ENCODE results near the gene SLC17A7.
A peak's percentile ranks its signal among the peaks of the same experiment; 100 is the strongest.
"Not testable (repeated sequence)": the region's sequence is repeated elsewhere in the genome, so short reads cannot be mapped to it uniquely, and the experiment has no call there.

SLC17A7 gene

GRCh38 chr19:49475995-49476880, 34.9 kb upstream of the SLC17A7 start:
- H3K36me3 Mint-ChIP-seq (ENCODE audit: insufficient read depth), result peaks cover 73% of the 10 kb centered on the region
- peaks cover 32 to 34% of the 10 kb centered on the region in 2 donors for H3K4me1 Mint-ChIP-seq (ENCODE audit: low read depth in 2 of 2)

GRCh38 chr19:49475191-49475917, 34.0 kb upstream of the SLC17A7 start:
- ATAC-seq (replicated peaks) (no peak), DNase-seq (no peak)
- H3K27ac Mint-ChIP-seq, result peak overlapping the region; percentile 97 to 98
- peak overlapping the region; percentile 94 to 96 for H3K4me3 Mint-ChIP-seq
- no peaks in the 10 kb centered on the region for H3K27me3 Mint-ChIP-seq
- H3K36me3 Mint-ChIP-seq (ENCODE audit: insufficient read depth), result peaks cover 71% of the 10 kb centered on the region
- H3K9me3 Mint-ChIP-seq, result no peaks in the 10 kb centered on the region
- peaks cover 36 to 41% of the 10 kb centered on the region in 2 donors for H3K4me1 Mint-ChIP-seq (ENCODE audit: low read depth in 2 of 2)

More at GRCh38 chr19:49475995-49476880, 34.9 kb upstream of the SLC17A7 start:
- H3K4me3 Mint-ChIP-seq, result peak overlapping the region; percentile 94 to 96
- H3K9me3 Mint-ChIP-seq, result no peaks in the 10 kb centered on the region
- DNase-seq (peak in 2 of 3 experiments; percentile 44 to 55), ATAC-seq (replicated peaks) (peak; percentile 46)
- peak overlapping the region; percentile 97 to 98 for H3K27ac Mint-ChIP-seq
- H3K27me3 Mint-ChIP-seq, result no peaks in the 10 kb centered on the region

GRCh38 chr19:49474542-49474924, 33.2 kb upstream of the SLC17A7 start:
- no peak for DNase-seq
- peak overlapping the region; percentile 97 to 98 for H3K27ac Mint-ChIP-seq
- H3K4me1 Mint-ChIP-seq (ENCODE audit: low read depth in 2 of 2), result peaks cover 42 to 45% of the 10 kb centered on the region in 2 donors
- no peaks in the 10 kb centered on the region for H3K9me3 Mint-ChIP-seq
- ATAC-seq (replicated peaks), result no peak
- H3K4me3 Mint-ChIP-seq, result peak overlapping the region; percentile 94 to 96
- no peaks in the 10 kb centered on the region for H3K27me3 Mint-ChIP-seq
- H3K36me3 Mint-ChIP-seq (ENCODE audit: insufficient read depth), result peaks cover 71% of the 10 kb centered on the region

- H3K36me3 Mint-ChIP-seq (ENCODE audit: insufficient read depth), result peaks cover 71% of the 10 kb centered on the region
Measured at GRCh38 chr19:49473868-49474541, 32.7 kb upstream of the SLC17A7 start, which contains the start of gene FLT3LG. Gene FLT3LG, plus strand, starts transcription at chr19:49474215. Its CDS starts 425 bp downstream, at chr19:49474640.

GRCh38 chr19:49473501-49473867, 32.2 kb upstream of the SLC17A7 start:
- H3K9me3 Mint-ChIP-seq; DNase-seq; H3K27me3 Mint-ChIP-seq; ATAC-seq (replicated peaks): not testable (repeated sequence)
- peaks cover 69% of the 10 kb centered on the region for H3K36me3 Mint-ChIP-seq (ENCODE audit: insufficient read depth)
- peak overlapping the region; percentile 94 to 96 for H3K4me3 Mint-ChIP-seq
- H3K27ac Mint-ChIP-seq, result peak overlapping the region; percentile 97 to 98
- H3K4me1 Mint-ChIP-seq (ENCODE audit: low read depth in 2 of 2), result peaks cover 49 to 51% of the 10 kb centered on the region in 2 donors

More at GRCh38 chr19:49473868-49474541, 32.7 kb upstream of the SLC17A7 start, which contains the start of gene FLT3LG:
- H3K27ac Mint-ChIP-seq, result peak within 1 kb of the TSS; percentile 97 to 98
- H3K4me3 Mint-ChIP-seq, result peak within 1 kb of the TSS; percentile 94 to 96
- DNase-seq (peak; percentile 88 to 89 (median 89)), ATAC-seq (replicated peaks) (peak; percentile 47)
- no peaks in the 10 kb centered on the region for H3K9me3 Mint-ChIP-seq
- H3K4me1 Mint-ChIP-seq (ENCODE audit: low read depth in 2 of 2), result peaks cover 44 to 46% of the 10 kb centered on the region in 2 donors
- no peaks in the 10 kb centered on the region for H3K27me3 Mint-ChIP-seq

GRCh38 chr19:49472936-49473335, 31.6 kb upstream of the SLC17A7 start:
- Mint-ChIP-seq H3K4me3 (peak overlapping the region; percentile 94 to 96), H3K4me1 (ENCODE audit: low read depth in 2 of 2) (peaks cover 50 to 54% of the 10 kb centered on the region in 2 donors), H3K27me3 (no peaks in the 10 kb centered on the region), H3K9me3 (no peaks in the 10 kb centered on the region), H3K36me3 (ENCODE audit: insufficient read depth) (peaks cover 66% of the 10 kb centered on the region), H3K27ac (peak overlapping the region; percentile 97 to 98)
- no peak for ATAC-seq (replicated peaks)
- DNase-seq, result no peak

- Mint-ChIP-seq H3K9me3 (no peaks in the 10 kb centered on the region), H3K27ac (peak overlapping the region; percentile 97 to 100), H3K4me1 (ENCODE audit: low read depth in 2 of 2) (peaks cover 41 to 43% of the 10 kb centered on the region in 2 donors), H3K36me3 (ENCODE audit: insufficient read depth) (peaks cover 47% of the 10 kb centered on the region), H3K27me3 (no peaks in the 10 kb centered on the region), H3K4me3 (peak overlapping the region; percentile 65 to 73)
- ATAC-seq (replicated peaks) (no peak), DNase-seq (no peak)
Measured at GRCh38 chr19:49470615-49470978, 29.3 kb upstream of the SLC17A7 start.

GRCh38 chr19:49469828-49470614, 28.7 kb upstream of the SLC17A7 start:
- H3K27ac Mint-ChIP-seq, result peak overlapping the region; percentile 97 to 100
- peaks cover 41% of the 10 kb centered on the region for H3K36me3 Mint-ChIP-seq (ENCODE audit: insufficient read depth)
- H3K27me3 Mint-ChIP-seq, result no peaks in the 10 kb centered on the region
- peak overlapping the region; percentile 65 to 73 for H3K4me3 Mint-ChIP-seq
- H3K4me1 Mint-ChIP-seq (ENCODE audit: low read depth in 2 of 2), result peaks cover 35 to 37% of the 10 kb centered on the region in 2 donors
- ATAC-seq (replicated peaks), result peak; percentile 59
- H3K9me3 Mint-ChIP-seq, result no peaks in the 10 kb centered on the region
- DNase-seq, result peak; percentile 80 to 85 (median 84)

GRCh38 chr19:49468746-49469447, 27.6 kb upstream of the SLC17A7 start:
- peak; percentile 86 to 90 (median 88) for DNase-seq
- H3K9me3 Mint-ChIP-seq, result no peaks in the 10 kb centered on the region
- peak overlapping the region; percentile 84 to 85 for H3K4me3 Mint-ChIP-seq
- peaks cover 30% of the 10 kb centered on the region for H3K36me3 Mint-ChIP-seq (ENCODE audit: insufficient read depth)
- H3K4me1 Mint-ChIP-seq (ENCODE audit: low read depth in 2 of 2), result peaks cover 28 to 31% of the 10 kb centered on the region in 2 donors
- peak overlapping the region; percentile 97 to 100 for H3K27ac Mint-ChIP-seq
- no peaks in the 10 kb centered on the region for H3K27me3 Mint-ChIP-seq
- ATAC-seq (replicated peaks), result peak; percentile 77

- Mint-ChIP-seq H3K4me1 (ENCODE audit: low read depth in 2 of 2) (peaks cover 27% of the 10 kb centered on the region in 2 donors), H3K4me3 (peak overlapping the region; percentile 84 to 85), H3K36me3 (ENCODE audit: insufficient read depth) (peaks cover 27% of the 10 kb centered on the region), H3K27me3 (no peaks in the 10 kb centered on the region), H3K9me3 (no peaks in the 10 kb centered on the region), H3K27ac (peak overlapping the region; percentile 97 to 100)
- no peak for DNase-seq
- no peak for ATAC-seq (replicated peaks)
Measured at GRCh38 chr19:49468199-49468598, 26.9 kb upstream of the SLC17A7 start.

GRCh38 chr19:49465371-49465770, 24.0 kb upstream of the SLC17A7 start:
- Mint-ChIP-seq H3K27me3 (no peaks in the 10 kb centered on the region), H3K4me1 (ENCODE audit: low read depth in 2 of 2) (peaks cover 13 to 15% of the 10 kb centered on the region in 2 donors), H3K4me3 (no peak overlapping the region), H3K27ac (peak overlapping the region in 1 of 2 donors; percentile 81), H3K9me3 (no peaks in the 10 kb centered on the region), H3K36me3 (ENCODE audit: insufficient read depth) (peaks cover 26% of the 10 kb centered on the region)
- ATAC-seq (replicated peaks) (no peak), DNase-seq (no peak)
